ENCODE results near the gene SORT1. TPM values are rescaled to one million over a fixed set of nuclear protein-coding genes. Genes with fewer than 3 reads are reported as not detected.

The SORT1 gene
- total and polyA plus RNA-seq, 2 of the 8 experiments (the other 6 are each of a cell fraction or from before 2014, with no cell fraction given), result 18.7 to 69.6 TPM

- Histone ChIP-seq H3K4ac (replicated peaks; ENCODE audit: insufficient read length, low read depth, low read length) (no peak overlapping the region), H3K18ac (ENCODE audit: extremely low read depth, low read length) (no peak overlapping the region), H2AK5ac (ENCODE audit: low read depth, low read length) (no peak overlapping the region), H2BK120ac (replicated peaks; ENCODE audit: low read depth, low read length) (no peak overlapping the region), H3K9ac (replicated peaks in 1 of 4; ENCODE audit: extremely low read depth in 1 of 4, low read depth in 3 of 4, low read length in 3 of 4) (no peak overlapping the region), H4K20me1 (replicated peaks in 1 of 2; ENCODE audit: control insufficient read depth in 1 of 2, insufficient read depth in 2 of 2, low read length in 2 of 2) (no peaks in the 10 kb centered on the region), H2BK15ac (ENCODE audit: low read length) (no peak overlapping the region), H4K5ac (ENCODE audit: insufficient read length, low read depth, low read length) (no peak overlapping the region), H2BK12ac (ENCODE audit: low read depth, low read length) (no peak overlapping the region), H4K91ac (replicated peaks; ENCODE audit: insufficient read length, low read length) (no peak overlapping the region), H3K56ac (replicated peaks; ENCODE audit: insufficient read length, low read depth, low read length) (no peak overlapping the region), H3K14ac (ENCODE audit: insufficient read length) (no peak overlapping the region), H2AFZ (ENCODE audit: low read length) (no peak overlapping the region), H3K79me1 (ENCODE audit: low read depth, low read length) (no peaks in the 10 kb centered on the region), H3K79me2 (ENCODE audit: control insufficient read depth in 1 of 2, insufficient read depth in 2 of 2, low read length in 2 of 2) (no peaks in the 10 kb centered on the region), H3K23ac (ENCODE audit: insufficient read length) (no peak overlapping the region), H3K4me3 (ENCODE audit: extremely low read depth in 1 of 4, insufficient read depth in 2 of 4, low read depth in 3 of 4, low read length in 4 of 4) (no peak overlapping the region), H2BK20ac (ENCODE audit: low read length) (no peak overlapping the region), H3K23me2 (ENCODE audit: low read depth, low read length) (peaks cover 2% of the 10 kb centered on the region; the same call in 1 of the 2 replicates), H3K27ac (ENCODE audit: low read depth, low read length) (no peak overlapping the region), H3K27me3 (replicated peaks in 1 of 4; ENCODE audit: control insufficient read depth in 3 of 4, extremely low read depth in 1 of 4, insufficient read depth in 3 of 4, low read length in 3 of 4) (no peaks in the 10 kb centered on the region), H3K4me2 (ENCODE audit: insufficient read depth in 1 of 2, low read depth in 2 of 2, low read length in 2 of 2) (no peak overlapping the region), H3K36me3 (ENCODE audit: control insufficient read depth in 2 of 4, insufficient read depth in 4 of 4, low read length in 3 of 4) (no peaks in the 10 kb centered on the region; a peak in 1 of 8 replicates), H3K4me1 (replicated peaks in 1 of 4; ENCODE audit: control insufficient read depth in 3 of 4, insufficient read depth in 4 of 4, low read length in 3 of 4) (no peaks in the 10 kb centered on the region), H2BK5ac (ENCODE audit: low read depth, low read length) (no peak overlapping the region), H3K9me3 (ENCODE audit: insufficient read depth in 2 of 2, low read depth in 1 of 2, low read length in 1 of 2) (no peaks in the 10 kb centered on the region; a peak in 1 of 4 replicates), H4K8ac (ENCODE audit: extremely low read depth, insufficient read depth, low read length) (no peak overlapping the region)
- no peak for TF ChIP-seq RFX5 (IDR thresholded peaks at IDR 0.05; ENCODE audit: borderline replicate concordance, low read depth, low read length)
- no peak for TF ChIP-seq BACH1 (IDR thresholded peaks at IDR 0.05; ENCODE audit: low read length)
- no peak for TF ChIP-seq SIN3A (conservative IDR thresholded peaks at IDR 0.05 in 1 of 2, IDR thresholded peaks at IDR 0.05 in 1 of 2; ENCODE audit: low read depth in 1 of 2, low read length in 2 of 2)
- TF ChIP-seq RNF2 (IDR thresholded peaks at IDR 0.05; ENCODE audit: borderline replicate concordance, low read depth, low read length, missing control alignments, poor library complexity, severe bottlenecking), result no peak
- TF ChIP-seq KDM1A (IDR thresholded peaks at IDR 0.05; ENCODE audit: borderline replicate concordance, low read length), result no peak
- FAIRE-seq, result no peak
- 73% methylated on average over 2 of the region's 2 CpGs; no CpG with 5 or more reads in 1 of the 2 experiments for WGBS, 2 experiments (ENCODE audit: extremely low coverage in 1 of 2, insufficient coverage in 1 of 2, insufficient read length in 1 of 2, insufficient replicate concordance in 2 of 2, low coverage in 1 of 2, low lambda C conversion rate in 2 of 2, missing lambda C conversion rate in 1 of 2)
- ChIA-PET POLR2A (ENCODE audit: partially characterized antibody) (interaction anchor here (0.6 kb wide), 1 partner anchor 10 kb away, joined by 3 read pairs; no protein-coding TSS in a partner anchor), CTCF (ENCODE audit: partially characterized antibody) (interaction anchor here (1.0 kb wide), 1 partner anchor 89 kb away, joined by 3 read pairs; no protein-coding TSS in a partner anchor)
- DNase-seq (ENCODE audit: low read depth in 1 of 2, low spot score in 2 of 2), result no peak
Observed at GRCh38 chr1:109443476-109443875, 45.8 kb upstream of the SORT1 start.
